WTC11 (cell line): ENCODE data around the gene SIGLEC5. TPM values are rescaled to one million over a fixed set of nuclear protein-coding genes. Genes with fewer than 3 reads are reported as not detected.

Experiments used
- ARID4B ChIP-seq: sonication (generic); formaldehyde crosslinking; IDR thresholded peaks from 2 replicates; pipeline ENCODE4 v1.8.0; 2023; ENCODE audit warnings: missing genetic modification reagents, mild to moderate bottlenecking, borderline replicate concordance
- ERG ChIP-seq: fragments of 250-450 bp; sonication (Bioruptor Pico); IDR thresholded peaks from 2 replicates; pipeline ENCODE4 v1.8.0; 2021; ENCODE audit warnings: mild to moderate bottlenecking
- ETV6 ChIP-seq: sonication (generic); formaldehyde crosslinking; IDR thresholded peaks from 2 replicates; pipeline ENCODE4 v1.8.1; 2022; ENCODE audit warnings: mild to moderate bottlenecking, missing genetic modification reagents
- HMGA2 ChIP-seq: fragments of 250-450 bp; sonication (Bioruptor Pico); IDR thresholded peaks from 2 replicates; pipeline ENCODE4 v1.4.0; 2021; ENCODE audit warnings: mild to moderate bottlenecking, moderate library complexity
- KAT7 ChIP-seq: sonication (generic); formaldehyde crosslinking; IDR thresholded peaks from 2 replicates; pipeline ENCODE4 v1.8.1; 2023; ENCODE audit warnings: missing genetic modification reagents, mild to moderate bottlenecking, borderline replicate concordance
- MAX ChIP-seq: sonication (generic); formaldehyde crosslinking; IDR thresholded peaks from 2 replicates; pipeline ENCODE4 v1.8.0; 2022; ENCODE audit warnings: mild to moderate bottlenecking, missing genetic modification reagents
- MLX ChIP-seq: sonication (generic); formaldehyde crosslinking; IDR thresholded peaks from 2 replicates; pipeline ENCODE4 v1.8.1; 2023; ENCODE audit warnings: mild to moderate bottlenecking, missing genetic modification reagents, moderate library complexity
- NFATC4 ChIP-seq: fragments of 250-450 bp; sonication (Bioruptor Pico); IDR thresholded peaks from 2 replicates; pipeline ENCODE4 v1.9.0; 2021; ENCODE audit warnings: mild to moderate bottlenecking
- PRDM15 ChIP-seq: sonication (generic); formaldehyde crosslinking; IDR thresholded peaks from 2 replicates; pipeline ENCODE4 v1.8.0; 2022; ENCODE audit warnings: missing genetic modification reagents
- STAT6 ChIP-seq: sonication (generic); formaldehyde crosslinking; conservative IDR thresholded peaks from 2 replicates; pipeline ENCODE4 v1.8.1; 2023; ENCODE audit warnings: mild to moderate bottlenecking, low read depth, missing genetic modification reagents, moderate library complexity
- TEAD4 ChIP-seq: sonication (generic); formaldehyde crosslinking; IDR thresholded peaks from 2 replicates; pipeline ENCODE4 v1.8.0; 2022; ENCODE audit warnings: mild to moderate bottlenecking, missing genetic modification reagents
- USF2 ChIP-seq: sonication (generic); formaldehyde crosslinking; IDR thresholded peaks from 2 replicates; pipeline ENCODE4 v1.8.1; 2023; ENCODE audit warnings: mild to moderate bottlenecking, missing genetic modification reagents, moderate library complexity
- ZNF263 ChIP-seq: sonication (generic); formaldehyde crosslinking; IDR thresholded peaks from 2 replicates; pipeline ENCODE4 v1.8.1; 2022; ENCODE audit warnings: low read depth, mild to moderate bottlenecking, moderate library complexity, missing genetic modification reagents
- ZNF671 ChIP-seq: fragments of 250-450 bp; sonication (Bioruptor Pico); IDR thresholded peaks from 2 replicates; pipeline ENCODE4 v1.8.0; 2021; ENCODE audit warnings: mild to moderate bottlenecking
- total RNA-seq: library from RNA; stranded (reverse); gene quantifications from 3 replicates; pipeline ENCODE4 v1.2.3, GENCODE V29; 2021
- TF ChIP-seq, protein P1 (sequence below): sonication (generic); formaldehyde crosslinking; IDR thresholded peaks from 2 replicates; pipeline ENCODE4 v1.8.1; 2023; ENCODE audit warnings: mild to moderate bottlenecking, missing genetic modification reagents, borderline replicate concordance
- TF ChIP-seq, protein P2 (sequence below): fragments of 250-450 bp; sonication (Bioruptor Pico); IDR thresholded peaks from 2 replicates; pipeline ENCODE4 v1.9.0; 2021; ENCODE audit warnings: moderate library complexity, mild to moderate bottlenecking, inconsistent platforms, borderline replicate concordance

Gene SIGLEC5
- total RNA-seq, 1 experiment from 2014 or later: 0.15 TPM

GRCh38 chr19:51607920-51608562 lies 22.2 kb downstream of the SIGLEC5 start (continued):
- TF ChIP-seq PRDM15: peak; percentile 30; the same call in 1 of the 2 replicates
- TF ChIP-seq USF2 (CRISPR knock-in tag): no peak
- no peak for TF ChIP-seq NFATC4 (CRISPR knock-in tag)
- TF ChIP-seq MLX (CRISPR knock-in tag): peak; percentile 86; the same call in 1 of the 2 replicates
- no peak for TF ChIP-seq STAT6 (CRISPR knock-in tag)
- no peak for TF ChIP-seq ZNF671 (CRISPR knock-in tag)
- no peak for TF ChIP-seq HMGA2 (CRISPR knock-in tag)
- TF ChIP-seq, protein P1, sequence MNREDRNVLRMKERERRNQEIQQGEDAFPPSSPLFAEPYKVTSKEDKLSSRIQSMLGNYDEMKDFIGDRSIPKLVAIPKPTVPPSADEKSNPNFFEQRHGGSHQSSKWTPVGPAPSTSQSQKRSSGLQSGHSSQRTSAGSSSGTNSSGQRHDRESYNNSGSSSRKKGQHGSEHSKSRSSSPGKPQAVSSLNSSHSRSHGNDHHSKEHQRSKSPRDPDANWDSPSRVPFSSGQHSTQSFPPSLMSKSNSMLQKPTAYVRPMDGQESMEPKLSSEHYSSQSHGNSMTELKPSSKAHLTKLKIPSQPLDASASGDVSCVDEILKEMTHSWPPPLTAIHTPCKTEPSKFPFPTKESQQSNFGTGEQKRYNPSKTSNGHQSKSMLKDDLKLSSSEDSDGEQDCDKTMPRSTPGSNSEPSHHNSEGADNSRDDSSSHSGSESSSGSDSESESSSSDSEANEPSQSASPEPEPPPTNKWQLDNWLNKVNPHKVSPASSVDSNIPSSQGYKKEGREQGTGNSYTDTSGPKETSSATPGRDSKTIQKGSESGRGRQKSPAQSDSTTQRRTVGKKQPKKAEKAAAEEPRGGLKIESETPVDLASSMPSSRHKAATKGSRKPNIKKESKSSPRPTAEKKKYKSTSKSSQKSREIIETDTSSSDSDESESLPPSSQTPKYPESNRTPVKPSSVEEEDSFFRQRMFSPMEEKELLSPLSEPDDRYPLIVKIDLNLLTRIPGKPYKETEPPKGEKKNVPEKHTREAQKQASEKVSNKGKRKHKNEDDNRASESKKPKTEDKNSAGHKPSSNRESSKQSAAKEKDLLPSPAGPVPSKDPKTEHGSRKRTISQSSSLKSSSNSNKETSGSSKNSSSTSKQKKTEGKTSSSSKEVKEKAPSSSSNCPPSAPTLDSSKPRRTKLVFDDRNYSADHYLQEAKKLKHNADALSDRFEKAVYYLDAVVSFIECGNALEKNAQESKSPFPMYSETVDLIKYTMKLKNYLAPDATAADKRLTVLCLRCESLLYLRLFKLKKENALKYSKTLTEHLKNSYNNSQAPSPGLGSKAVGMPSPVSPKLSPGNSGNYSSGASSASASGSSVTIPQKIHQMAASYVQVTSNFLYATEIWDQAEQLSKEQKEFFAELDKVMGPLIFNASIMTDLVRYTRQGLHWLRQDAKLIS (CRISPR knock-in tag): no peak
- no peak for TF ChIP-seq ERG (CRISPR knock-in tag)
- TF ChIP-seq, protein P2, sequence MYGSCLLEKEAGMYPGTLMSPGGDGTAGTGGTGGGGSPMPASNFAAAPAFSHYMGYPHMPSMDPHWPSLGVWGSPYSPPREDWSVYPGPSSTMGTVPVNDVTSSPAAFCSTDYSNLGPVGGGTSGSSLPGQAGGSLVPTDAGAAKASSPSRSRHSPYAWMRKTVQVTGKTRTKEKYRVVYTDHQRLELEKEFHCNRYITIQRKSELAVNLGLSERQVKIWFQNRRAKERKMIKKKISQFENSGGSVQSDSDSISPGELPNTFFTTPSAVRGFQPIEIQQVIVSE: no peak
- TF ChIP-seq MAX (CRISPR knock-in tag): peak; percentile 77; the same call in 1 of the 2 replicates
- peak; percentile 92; the same call in 1 of the 2 replicates for TF ChIP-seq TEAD4 (CRISPR knock-in tag)
- peak; percentile 92 for TF ChIP-seq ETV6 (CRISPR knock-in tag)
- no peak for TF ChIP-seq ZNF263 (CRISPR knock-in tag)
- TF ChIP-seq ARID4B: peak; percentile 99
- TF ChIP-seq KAT7: 0 out of 2 replicates have a peak, but pooled peaks have one; percentile 87
